Skeletal muscle tissue (tissue), 4 donors: ENCODE data around the gene PRM3. TPM values are rescaled to one million over a fixed set of nuclear protein-coding genes. Genes with fewer than 3 reads are reported as not detected.

Source experiments
- H3K27ac ChIP-seq: one replicate; pipeline ENCODE4 v1.7.0; 2013; ENCODE audit warnings: mild to moderate bottlenecking, low read depth, low read length, inconsistent platforms
- H3K27me3 ChIP-seq, 3 donors: one replicate each; pipeline ENCODE4 v1.7.0; 2013; ENCODE audit warnings: low read length in 3 of 3; ENCODE audit not compliant: control insufficient read depth in 3 of 3, insufficient read depth in 3 of 3
- H3K36me3 ChIP-seq, 3 donors: one replicate each; pipeline ENCODE4 v1.7.0; 2013; ENCODE audit warnings: low read length in 3 of 3; ENCODE audit not compliant: control insufficient read depth in 3 of 3, insufficient read depth in 3 of 3
- H3K4me1 ChIP-seq, 3 donors: one replicate each; pipeline ENCODE4 v1.7.0; 2013; ENCODE audit warnings: low read length in 3 of 3, mild to moderate bottlenecking in 3 of 3; ENCODE audit not compliant: control insufficient read depth in 3 of 3, insufficient read depth in 3 of 3
- H3K4me3 ChIP-seq, 3 donors: one replicate each; pipeline ENCODE4 v1.7.0; 2013; ENCODE audit warnings: low read length in 3 of 3
- H3K9ac ChIP-seq, 3 donors: one replicate each; pipeline ENCODE4 v1.7.0; 2013; ENCODE audit warnings: low read length in 3 of 3, mild to moderate bottlenecking in 3 of 3, moderate library complexity in 2 of 3, low read depth in 1 of 3
- H3K9me3 ChIP-seq, 3 donors: one replicate each; pipeline ENCODE4 v1.7.0; 2013; ENCODE audit warnings: low read length in 3 of 3; ENCODE audit not compliant: control insufficient read depth in 3 of 3
- total RNA-seq: library from RNA; depleted of rRNA; stranded (reverse); fragments of >200 nt; gene quantifications from one replicate; pipeline ENCODE4 v1.2.3, GENCODE V29; 2014
- donor health status: Osteomylitis.

The PRM3 gene
- total RNA-seq, 1 donor from 2014 or later = not detected

GRCh38 chr16:11272484-11272883, 945 bp downstream of the PRM3 start:
- H3K9me3 ChIP-seq = no peaks in the 10 kb centered on the region
- no peak overlapping the region for H3K4me3 ChIP-seq
- H3K4me1 ChIP-seq = no peaks in the 10 kb centered on the region
- no peak overlapping the region for H3K9ac ChIP-seq
- H3K36me3 ChIP-seq = no peaks in the 10 kb centered on the region
- peaks cover 0 to 5% (median 0%) of the 10 kb centered on the region in 3 donors for H3K27me3 ChIP-seq
- H3K27ac ChIP-seq = no peak overlapping the region

- Histone ChIP-seq H3K27me3 (peaks cover 0 to 3% (median 0%) of the 10 kb centered on the region in 3 donors), H3K4me3 (no peak overlapping the region), H3K9me3 (no peaks in the 10 kb centered on the region), H3K36me3 (no peaks in the 10 kb centered on the region), H3K4me1 (no peaks in the 10 kb centered on the region), H3K27ac (no peak overlapping the region), H3K9ac (no peak overlapping the region)
These were observed 1.8 kb downstream of the PRM3 start for GRCh38 chr16:11271610-11272009.

- Histone ChIP-seq H3K27ac (no peak overlapping the region), H3K4me3 (no peak overlapping the region), H3K4me1 (no peaks in the 10 kb centered on the region), H3K36me3 (no peaks in the 10 kb centered on the region), H3K27me3 (no peaks in the 10 kb centered on the region), H3K9me3 (no peaks in the 10 kb centered on the region), H3K9ac (no peak overlapping the region)
These were observed 2.7 kb downstream of the PRM3 start for GRCh38 chr16:11270602-11271162.

- Histone ChIP-seq H3K27ac (no peak within 1 kb of the TSS), H3K36me3 (no peaks in the 10 kb centered on the region), H3K4me3 (no peak within 1 kb of the TSS), H3K4me1 (no peaks in the 10 kb centered on the region), H3K9me3 (no peaks in the 10 kb centered on the region), H3K27me3 (no peaks in the 10 kb centered on the region), H3K9ac (no peak within 1 kb of the TSS)
These were observed 4.5 kb downstream of the PRM3 start, which contains the start of gene TNP2 for GRCh38 chr16:11268921-11269375. Gene TNP2, minus strand, starts transcription at chr16:11269325. Its CDS starts 63 bp downstream, at chr16:11269262.

GRCh38 chr16:11265124-11265523, 8.3 kb downstream of the PRM3 start:
- H3K9me3 ChIP-seq = no peaks in the 10 kb centered on the region
- no peaks in the 10 kb centered on the region for H3K36me3 ChIP-seq
- no peaks in the 10 kb centered on the region for H3K27me3 ChIP-seq
- H3K9ac ChIP-seq = no peak overlapping the region
- no peaks in the 10 kb centered on the region for H3K4me1 ChIP-seq
- no peak overlapping the region for H3K4me3 ChIP-seq
- no peak overlapping the region for H3K27ac ChIP-seq

GRCh38 chr16:11264155-11264832, 9.1 kb downstream of the PRM3 start:
- Histone ChIP-seq H3K27me3 (no peaks in the 10 kb centered on the region), H3K4me1 (peaks cover under 1 to 2% (median 1%) of the 10 kb centered on the region in 3 donors), H3K36me3 (no peaks in the 10 kb centered on the region), H3K27ac (no peak overlapping the region), H3K4me3 (no peak overlapping the region), H3K9me3 (no peaks in the 10 kb centered on the region), H3K9ac (no peak overlapping the region)

- Histone ChIP-seq H3K4me1 (peaks cover 5 to 8% (median 7%) of the 10 kb centered on the region in 3 donors), H3K27me3 (no peaks in the 10 kb centered on the region), H3K27ac (no peak overlapping the region), H3K9ac (no peak overlapping the region), H3K9me3 (no peaks in the 10 kb centered on the region), H3K4me3 (no peak overlapping the region), H3K36me3 (no peaks in the 10 kb centered on the region)
These were observed 9.7 kb downstream of the PRM3 start for GRCh38 chr16:11263737-11264136.

- no peak overlapping the region for H3K4me3 ChIP-seq
- no peak overlapping the region for H3K9ac ChIP-seq
- H3K27me3 ChIP-seq = no peaks in the 10 kb centered on the region
- peaks cover 7 to 14% (median 10%) of the 10 kb centered on the region in 3 donors for H3K4me1 ChIP-seq
- H3K9me3 ChIP-seq = no peaks in the 10 kb centered on the region
- H3K36me3 ChIP-seq = no peaks in the 10 kb centered on the region
- H3K27ac ChIP-seq = no peak overlapping the region
These were observed 10.5 kb downstream of the PRM3 start for GRCh38 chr16:11262915-11263314.

GRCh38 chr16:11260596-11260966, 12.8 kb downstream of the PRM3 start:
- H3K9me3 ChIP-seq = no peaks in the 10 kb centered on the region
- H3K4me3 ChIP-seq = no peak overlapping the region
- no peaks in the 10 kb centered on the region for H3K36me3 ChIP-seq
- H3K9ac ChIP-seq = no peak overlapping the region
- peaks cover 15 to 24% (median 19%) of the 10 kb centered on the region in 3 donors for H3K4me1 ChIP-seq
- no peaks in the 10 kb centered on the region for H3K27me3 ChIP-seq
- no peak overlapping the region for H3K27ac ChIP-seq
